ENCODE results near the gene XYLT2.

GRCh38 chr17:50364715-50365114 is 18.8 kb downstream of the XYLT2 start:
- no peak for TF ChIP-seq EZH2 (IDR thresholded peaks at IDR 0.05; ENCODE audit: borderline replicate concordance)
- peak; percentile 24 for TF ChIP-seq CTCF (IDR thresholded peaks at IDR 0.05; ENCODE audit: poor library complexity)
- no peak for TF ChIP-seq EZH2phosphoT487 (IDR thresholded peaks at IDR 0.05; ENCODE audit: low read depth, severe bottlenecking, unreplicated experiment)
